Spleen (tissue), 7 donors: ENCODE data around the gene MBD1.

Experiments used
- POLR2A ChIP-seq, 3 donors: fragments of 450-650 bp; IDR thresholded peaks; one replicate each; pipeline ENCODE4 v1.5.1; 2017; ENCODE audit warnings: antibody characterized with exemption in 3 of 3, mild to moderate bottlenecking in 1 of 3
- POLR2AphosphoS5 ChIP-seq, 3 donors: sonication (generic); formaldehyde crosslinking; IDR thresholded peaks; one replicate each; pipeline ENCODE4 v1.5.1; 2017; ENCODE audit warnings: antibody characterized with exemption in 3 of 3
- TF ChIP-seq, protein P1 (sequence below), 11 experiments: fragments of 200-600 bp in 7 of 11; fragments of 450-650 bp in 4 of 11; sonication (generic) in 4 of 11; IDR thresholded peaks in 8 of 11; conservative IDR thresholded peaks in 3 of 11; 1 replicate in 7 of 11; 2 replicates in 4 of 11; pipeline versions ENCODE4 v1.4.0 to v1.8.0; 2016 to 2021; ENCODE audit warnings: antibody characterized with exemption in 11 of 11, inconsistent platforms in 4 of 11, mild to moderate bottlenecking in 1 of 11
- donor health status: DM: no; HTN: no; CAD: no; lungs with moderate emphysema.
- donor health status: DM: no; HTN: no; CAD: no.
- donor health status: DM: no; HTN: no; CAD: no.

DNA sequence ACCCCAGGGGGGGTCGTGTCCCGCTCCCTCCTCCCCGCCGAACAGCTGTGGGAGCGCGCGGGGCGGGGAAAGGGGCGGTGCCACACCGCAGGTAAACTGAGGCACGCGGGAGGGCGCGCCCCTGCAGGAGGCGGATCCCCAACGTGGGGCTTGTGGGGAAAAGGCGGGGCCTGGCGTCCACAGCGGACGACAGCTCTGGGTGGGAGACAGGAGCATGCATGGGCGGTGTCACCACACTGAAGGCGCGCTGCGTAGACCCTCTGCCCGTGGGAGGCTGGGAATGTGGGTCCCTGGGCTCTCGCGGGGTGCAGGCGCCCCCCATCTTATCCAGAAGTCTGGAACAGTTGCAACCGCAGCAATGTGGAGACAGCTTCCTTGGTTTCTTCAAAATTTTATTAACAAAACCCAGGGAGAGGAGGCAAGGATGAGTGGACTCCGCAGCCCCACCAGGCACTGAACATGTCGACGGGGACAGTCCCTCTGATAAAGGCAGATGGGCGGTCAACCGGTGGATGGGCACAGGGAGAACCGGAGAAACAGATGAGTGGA is 723 bp upstream of the MBD1 start:
- TF ChIP-seq POLR2A (IDR thresholded peaks at IDR 0.05): no peak
- TF ChIP-seq, protein P1, sequence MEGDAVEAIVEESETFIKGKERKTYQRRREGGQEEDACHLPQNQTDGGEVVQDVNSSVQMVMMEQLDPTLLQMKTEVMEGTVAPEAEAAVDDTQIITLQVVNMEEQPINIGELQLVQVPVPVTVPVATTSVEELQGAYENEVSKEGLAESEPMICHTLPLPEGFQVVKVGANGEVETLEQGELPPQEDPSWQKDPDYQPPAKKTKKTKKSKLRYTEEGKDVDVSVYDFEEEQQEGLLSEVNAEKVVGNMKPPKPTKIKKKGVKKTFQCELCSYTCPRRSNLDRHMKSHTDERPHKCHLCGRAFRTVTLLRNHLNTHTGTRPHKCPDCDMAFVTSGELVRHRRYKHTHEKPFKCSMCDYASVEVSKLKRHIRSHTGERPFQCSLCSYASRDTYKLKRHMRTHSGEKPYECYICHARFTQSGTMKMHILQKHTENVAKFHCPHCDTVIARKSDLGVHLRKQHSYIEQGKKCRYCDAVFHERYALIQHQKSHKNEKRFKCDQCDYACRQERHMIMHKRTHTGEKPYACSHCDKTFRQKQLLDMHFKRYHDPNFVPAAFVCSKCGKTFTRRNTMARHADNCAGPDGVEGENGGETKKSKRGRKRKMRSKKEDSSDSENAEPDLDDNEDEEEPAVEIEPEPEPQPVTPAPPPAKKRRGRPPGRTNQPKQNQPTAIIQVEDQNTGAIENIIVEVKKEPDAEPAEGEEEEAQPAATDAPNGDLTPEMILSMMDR (IDR thresholded peaks at IDR 0.05 in 8 of 11, conservative IDR thresholded peaks at IDR 0.05 in 3 of 11): no peak
- no peak for TF ChIP-seq POLR2AphosphoS5 (IDR thresholded peaks at IDR 0.05)
